Measurements from ENCODE around the gene B4GALT2. TPM values are rescaled to one million over a fixed set of nuclear protein-coding genes. Genes with fewer than 3 reads are reported as not detected.
A peak's percentile ranks its signal among the peaks of the same experiment; 100 is the strongest.

The B4GALT2 gene
- total and polyA plus RNA-seq, 2 of the 8 experiments (the other 6 are each of a cell fraction or from before 2014, with no cell fraction given): 56.5 to 121 TPM

- H3K79me2 ChIP-seq (ENCODE audit: control insufficient read depth in 1 of 2, insufficient read depth in 2 of 2, low read length in 2 of 2): peaks cover 0 to 24% of the 10 kb centered on the region in 2 experiments; a peak in 2 of 4 replicates
- no peak overlapping the region for H2BK120ac ChIP-seq (replicated peaks; ENCODE audit: low read depth, low read length)
- H2BK12ac ChIP-seq (ENCODE audit: low read depth, low read length): no peak overlapping the region
- H3K27ac ChIP-seq (ENCODE audit: low read depth, low read length): no peak overlapping the region
- H3K4ac ChIP-seq (replicated peaks; ENCODE audit: insufficient read length, low read depth, low read length): no peak overlapping the region
- H3K4me1 ChIP-seq (replicated peaks in 1 of 4; ENCODE audit: control insufficient read depth in 3 of 4, insufficient read depth in 4 of 4, low read length in 3 of 4): peaks cover 4 to 22% (median 16%) of the 10 kb centered on the region in 4 experiments
- no peaks in the 10 kb centered on the region for H3K9me3 ChIP-seq (ENCODE audit: insufficient read depth in 2 of 2, low read depth in 1 of 2, low read length in 1 of 2)
- no peak overlapping the region for H3K56ac ChIP-seq (replicated peaks; ENCODE audit: insufficient read length, low read depth, low read length)
- WGBS, 2 experiments (ENCODE audit: extremely low coverage in 1 of 2, insufficient coverage in 1 of 2, insufficient read length in 1 of 2, insufficient replicate concordance in 2 of 2, low coverage in 1 of 2, low lambda C conversion rate in 2 of 2, missing lambda C conversion rate in 1 of 2): 95% methylated on average over 5 of the region's 5 CpGs; no CpG with 5 or more reads in 1 of the 2 experiments
- no peak overlapping the region for H3K9ac ChIP-seq (replicated peaks in 1 of 4; ENCODE audit: extremely low read depth in 1 of 4, low read depth in 3 of 4, low read length in 3 of 4)
- TF ChIP-seq SP4 (IDR thresholded peaks at IDR 0.05; ENCODE audit: low read length): no peak
- TF ChIP-seq TBP (IDR thresholded peaks at IDR 0.05; ENCODE audit: low read depth, low read length): 0 out of 2 replicates have a peak, but pooled peaks have one; percentile 1
- H2BK20ac ChIP-seq (ENCODE audit: low read length): no peak overlapping the region
- no peaks in the 10 kb centered on the region for H3K27me3 ChIP-seq (replicated peaks in 1 of 4; ENCODE audit: control insufficient read depth in 3 of 4, extremely low read depth in 1 of 4, insufficient read depth in 3 of 4, low read length in 3 of 4)
- H4K20me1 ChIP-seq (replicated peaks in 1 of 2; ENCODE audit: control insufficient read depth in 1 of 2, insufficient read depth in 2 of 2, low read length in 2 of 2): peaks cover 2 to 32% of the 10 kb centered on the region in 2 experiments
- H2BK5ac ChIP-seq (ENCODE audit: low read depth, low read length): no peak overlapping the region
- H3K23ac ChIP-seq (ENCODE audit: insufficient read length): no peak overlapping the region
- 0 out of 2 replicates have a peak overlapping the region, but pooled peaks have one; percentile 3 for H2AK5ac ChIP-seq (ENCODE audit: low read depth, low read length)
- ChIA-PET POLR2A (ENCODE audit: partially characterized antibody) (interaction anchor here (0.7 to 12.9 kb wide), 8 partner anchors 8 to 72 kb away, joined by 3 to 189 read pairs (median 6); partner anchors contain the start of gene CCDC24), CTCF (ENCODE audit: partially characterized antibody) (interaction anchor here (0.7 to 5.0 kb wide), 6 partner anchors 11 to 56 kb away, joined by 3 to 34 read pairs (median 4); partner anchors contain the start of gene CCDC24)
- FAIRE-seq (no peak), DNase-seq (ENCODE audit: low read depth in 1 of 2, low spot score in 2 of 2) (no peak)
- H4K91ac ChIP-seq (replicated peaks; ENCODE audit: insufficient read length, low read length): no peak overlapping the region
- H3K4me2 ChIP-seq (ENCODE audit: insufficient read depth in 1 of 2, low read depth in 2 of 2, low read length in 2 of 2): peak overlapping the region; percentile 61 to 88
- no peak overlapping the region for H4K5ac ChIP-seq (ENCODE audit: insufficient read length, low read depth, low read length)
- H3K23me2 ChIP-seq (ENCODE audit: low read depth, low read length): peaks cover 27% of the 10 kb centered on the region
- 0 out of 2 replicates have a peak overlapping the region, but pooled peaks have one; percentile 61 for H2BK15ac ChIP-seq (ENCODE audit: low read length)
- no peak overlapping the region for H2AFZ ChIP-seq (ENCODE audit: low read length)
- no peak overlapping the region for H4K8ac ChIP-seq (ENCODE audit: extremely low read depth, insufficient read depth, low read length)
- H3K79me1 ChIP-seq (ENCODE audit: low read depth, low read length): peaks cover 28% of the 10 kb centered on the region
- peak overlapping the region; percentile 71 to 90 (median 76) for H3K4me3 ChIP-seq (ENCODE audit: extremely low read depth in 1 of 4, insufficient read depth in 2 of 4, low read depth in 3 of 4, low read length in 4 of 4)
- H3K36me3 ChIP-seq (ENCODE audit: control insufficient read depth in 2 of 4, insufficient read depth in 4 of 4, low read length in 3 of 4): peaks cover 2 to 25% (median 15%) of the 10 kb centered on the region in 4 experiments; a peak in 5 of 8 replicates
- H3K18ac ChIP-seq (ENCODE audit: extremely low read depth, low read length): no peak overlapping the region
- no peak overlapping the region for H3K14ac ChIP-seq (ENCODE audit: insufficient read length)
Measured at GRCh38 chr1:43978264-43978550, 803 bp upstream of the B4GALT2 start.

All from H1 (cell line).